ENCODE results near the gene MROH7.

Gene MROH7

GRCh38 chr1:54614024-54614423 is 27.6 kb upstream of the MROH7 start:
- TF ChIP-seq CTCF (IDR thresholded peaks at IDR 0.05), result no peak

GRCh38 chr1:54614563-54614962 is 27.0 kb upstream of the MROH7 start:
- no peak for TF ChIP-seq CTCF (IDR thresholded peaks at IDR 0.05)

GRCh38 chr1:54615531-54616279 is 25.9 kb upstream of the MROH7 start:
- TF ChIP-seq CTCF (IDR thresholded peaks at IDR 0.05), result no peak

GRCh38 chr1:54619749-54620148 is 21.8 kb upstream of the MROH7 start:
- TF ChIP-seq CTCF (IDR thresholded peaks at IDR 0.05), result no peak

GRCh38 chr1:54623216-54624007 is 18.2 kb upstream of the MROH7 start, which contains the start of gene FAM151A:
Gene FAM151A, minus strand, starts transcription at chr1:54623525. Its CDS starts 130 bp downstream, at chr1:54623395.
- TF ChIP-seq CTCF (IDR thresholded peaks at IDR 0.05), result no peak

- no peak for TF ChIP-seq CTCF (IDR thresholded peaks at IDR 0.05)
Observed at GRCh38 chr1:54624466-54625464, 16.8 kb upstream of the MROH7 start.

GRCh38 chr1:54627196-54627595 is 14.4 kb upstream of the MROH7 start:
- no peak for TF ChIP-seq CTCF (IDR thresholded peaks at IDR 0.05)
